ENCODE results near the gene CLEC4D.
"Not testable (repeated sequence)": the region's sequence is repeated elsewhere in the genome, so short reads cannot be mapped to it uniquely, and the experiment has no call there.

CLEC4D gene

GRCh38 chr12:8559676-8560075 lies 46.4 kb downstream of the CLEC4D start:
- TF ChIP-seq CTCF (IDR thresholded peaks at IDR 0.05; ENCODE audit: insufficient read depth, low read length, poor library complexity, severe bottlenecking) = no peak
- H3K4me3 ChIP-seq (replicated peaks; ENCODE audit: low read depth, low read length) = no peak overlapping the region

GRCh38 chr12:8561011-8561410 lies 47.7 kb downstream of the CLEC4D start:
- no peaks in the 10 kb centered on the region for H3K36me3 ChIP-seq (ENCODE audit: control insufficient read depth, insufficient read depth, low read length)
- no peak overlapping the region for H3K4me3 ChIP-seq (replicated peaks; ENCODE audit: low read depth, low read length)
- H3K27me3 ChIP-seq (replicated peaks; ENCODE audit: control insufficient read depth, insufficient read depth, low read length) = no peaks in the 10 kb centered on the region
- no peak for TF ChIP-seq CTCF (IDR thresholded peaks at IDR 0.05; ENCODE audit: insufficient read depth, low read length, poor library complexity, severe bottlenecking)
- no peak for DNase-seq (ENCODE audit: extremely low read depth, insufficient read length)

More at GRCh38 chr12:8559676-8560075, 46.4 kb downstream of the CLEC4D start:
- Histone ChIP-seq H3K36me3 (ENCODE audit: control insufficient read depth, insufficient read depth, low read length) (no peaks in the 10 kb centered on the region), H3K27me3 (replicated peaks; ENCODE audit: control insufficient read depth, insufficient read depth, low read length) (no peaks in the 10 kb centered on the region)
- no peak for DNase-seq (ENCODE audit: extremely low read depth, insufficient read length)

GRCh38 chr12:8562310-8562709 lies 49.0 kb downstream of the CLEC4D start:
- no peak for TF ChIP-seq CTCF (IDR thresholded peaks at IDR 0.05; ENCODE audit: insufficient read depth, low read length, poor library complexity, severe bottlenecking)
- DNase-seq (ENCODE audit: extremely low read depth, insufficient read length) = no peak
- Histone ChIP-seq H3K36me3 (ENCODE audit: control insufficient read depth, insufficient read depth, low read length) (no peaks in the 10 kb centered on the region), H3K4me3 (replicated peaks; ENCODE audit: low read depth, low read length) (no peak overlapping the region), H3K27me3 (replicated peaks; ENCODE audit: control insufficient read depth, insufficient read depth, low read length) (no peaks in the 10 kb centered on the region)

- no peak for TF ChIP-seq CTCF (IDR thresholded peaks at IDR 0.05; ENCODE audit: insufficient read depth, low read length, poor library complexity, severe bottlenecking)
- H3K36me3 ChIP-seq (ENCODE audit: control insufficient read depth, insufficient read depth, low read length) = no peaks in the 10 kb centered on the region
- H3K27me3 ChIP-seq (replicated peaks; ENCODE audit: control insufficient read depth, insufficient read depth, low read length) = no peaks in the 10 kb centered on the region
- DNase-seq (ENCODE audit: extremely low read depth, insufficient read length) = no peak
- H3K4me3 ChIP-seq (replicated peaks; ENCODE audit: low read depth, low read length) = no peak overlapping the region
These were observed 50.1 kb downstream of the CLEC4D start for GRCh38 chr12:8563356-8563755.

GRCh38 chr12:8564656-8565055 lies 51.4 kb downstream of the CLEC4D start:
- Histone ChIP-seq H3K27me3 (replicated peaks; ENCODE audit: control insufficient read depth, insufficient read depth, low read length) (no peaks in the 10 kb centered on the region), H3K36me3 (ENCODE audit: control insufficient read depth, insufficient read depth, low read length) (no peaks in the 10 kb centered on the region), H3K4me3 (replicated peaks; ENCODE audit: low read depth, low read length) (no peak overlapping the region)
- no peak for TF ChIP-seq CTCF (IDR thresholded peaks at IDR 0.05; ENCODE audit: insufficient read depth, low read length, poor library complexity, severe bottlenecking)
- no peak for DNase-seq (ENCODE audit: extremely low read depth, insufficient read length)

GRCh38 chr12:8566052-8566451 lies 52.7 kb downstream of the CLEC4D start:
- H3K27me3 ChIP-seq (replicated peaks; ENCODE audit: control insufficient read depth, insufficient read depth, low read length); H3K36me3 ChIP-seq (ENCODE audit: control insufficient read depth, insufficient read depth, low read length); DNase-seq (ENCODE audit: extremely low read depth, insufficient read length); H3K4me3 ChIP-seq (replicated peaks; ENCODE audit: low read depth, low read length): not testable (repeated sequence)
